Measurements from ENCODE around the gene GGA3.

GGA3 gene

DNA sequence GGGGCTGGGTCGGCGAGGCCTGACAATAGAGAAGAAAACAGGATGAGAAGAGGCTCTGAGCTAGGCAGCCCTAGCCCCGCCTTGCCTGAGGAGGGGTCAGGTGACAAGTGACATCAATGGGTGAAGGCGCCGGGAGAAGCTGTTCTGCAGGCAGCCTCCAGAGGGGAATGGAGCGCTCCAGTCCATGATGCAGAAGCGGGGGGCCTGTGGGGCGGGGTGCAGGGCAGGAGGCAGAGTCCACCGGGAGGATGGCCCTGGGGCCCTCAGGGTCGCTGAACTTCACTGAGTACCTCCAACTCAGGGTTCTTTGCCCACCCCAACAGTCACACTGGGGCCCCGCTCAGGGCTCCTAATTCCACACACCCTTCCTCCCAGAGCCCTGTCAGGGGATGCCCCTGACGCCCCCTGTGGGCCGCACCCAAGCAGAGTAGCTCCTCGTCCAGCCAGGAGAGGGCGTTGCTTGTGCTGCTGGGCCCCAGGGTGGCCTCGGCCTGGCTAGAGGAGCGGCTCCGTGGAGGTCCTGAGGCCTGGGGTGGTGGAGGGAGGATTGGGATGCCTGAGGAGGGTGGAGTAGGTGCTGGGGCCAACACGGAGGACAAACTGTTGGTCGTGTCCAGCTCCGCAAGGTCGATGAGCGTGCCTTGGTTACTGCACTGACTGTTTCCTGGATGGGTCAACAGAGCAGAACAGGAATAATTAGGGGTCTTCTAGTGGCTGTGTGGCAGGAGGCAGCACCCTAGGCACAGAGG lies 20.8 kb downstream of the GGA3 start:
- H3K4me3 ChIP-seq (ENCODE audit: low read length) = no peak overlapping the region
- H3K4me1 ChIP-seq (ENCODE audit: control insufficient read depth, low read length) = peaks cover 30% of the 10 kb centered on the region
- no peaks in the 10 kb centered on the region for H3K27me3 ChIP-seq (ENCODE audit: control insufficient read depth, low read length)
- peaks cover 4% of the 10 kb centered on the region; the same call in 1 of the 2 replicates for H4K20me1 ChIP-seq (ENCODE audit: control insufficient read depth, insufficient read depth, low read depth, low read length)
- no peaks in the 10 kb centered on the region for H3K79me2 ChIP-seq (ENCODE audit: control insufficient read depth, low read length)
- peaks cover 6% of the 10 kb centered on the region; the same call in 1 of the 2 replicates for H3F3A ChIP-seq (ENCODE audit: control insufficient read depth, insufficient read depth)
- peaks cover 95% of the 10 kb centered on the region for H3K36me3 ChIP-seq (ENCODE audit: control insufficient read depth, low read length)
- no peak for TF ChIP-seq EZH2phosphoT487 (IDR thresholded peaks at IDR 0.05; ENCODE audit: borderline replicate concordance, low read length)
- TF ChIP-seq, protein P1, sequence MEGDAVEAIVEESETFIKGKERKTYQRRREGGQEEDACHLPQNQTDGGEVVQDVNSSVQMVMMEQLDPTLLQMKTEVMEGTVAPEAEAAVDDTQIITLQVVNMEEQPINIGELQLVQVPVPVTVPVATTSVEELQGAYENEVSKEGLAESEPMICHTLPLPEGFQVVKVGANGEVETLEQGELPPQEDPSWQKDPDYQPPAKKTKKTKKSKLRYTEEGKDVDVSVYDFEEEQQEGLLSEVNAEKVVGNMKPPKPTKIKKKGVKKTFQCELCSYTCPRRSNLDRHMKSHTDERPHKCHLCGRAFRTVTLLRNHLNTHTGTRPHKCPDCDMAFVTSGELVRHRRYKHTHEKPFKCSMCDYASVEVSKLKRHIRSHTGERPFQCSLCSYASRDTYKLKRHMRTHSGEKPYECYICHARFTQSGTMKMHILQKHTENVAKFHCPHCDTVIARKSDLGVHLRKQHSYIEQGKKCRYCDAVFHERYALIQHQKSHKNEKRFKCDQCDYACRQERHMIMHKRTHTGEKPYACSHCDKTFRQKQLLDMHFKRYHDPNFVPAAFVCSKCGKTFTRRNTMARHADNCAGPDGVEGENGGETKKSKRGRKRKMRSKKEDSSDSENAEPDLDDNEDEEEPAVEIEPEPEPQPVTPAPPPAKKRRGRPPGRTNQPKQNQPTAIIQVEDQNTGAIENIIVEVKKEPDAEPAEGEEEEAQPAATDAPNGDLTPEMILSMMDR (IDR thresholded peaks at IDR 0.05; ENCODE audit: low read depth, low read length, poor library complexity, severe bottlenecking) = peak; percentile 100
- no peak overlapping the region for H3K27ac ChIP-seq (ENCODE audit: low read depth, low read length)
- no peak overlapping the region for H3K4me2 ChIP-seq (ENCODE audit: low read length)
- H3K9me2 ChIP-seq (replicated peaks; ENCODE audit: control insufficient read depth, low read length) = no peaks in the 10 kb centered on the region
- no peaks in the 10 kb centered on the region for H3K9me3 ChIP-seq (ENCODE audit: control insufficient read depth, insufficient read depth, low read length)

DNA sequence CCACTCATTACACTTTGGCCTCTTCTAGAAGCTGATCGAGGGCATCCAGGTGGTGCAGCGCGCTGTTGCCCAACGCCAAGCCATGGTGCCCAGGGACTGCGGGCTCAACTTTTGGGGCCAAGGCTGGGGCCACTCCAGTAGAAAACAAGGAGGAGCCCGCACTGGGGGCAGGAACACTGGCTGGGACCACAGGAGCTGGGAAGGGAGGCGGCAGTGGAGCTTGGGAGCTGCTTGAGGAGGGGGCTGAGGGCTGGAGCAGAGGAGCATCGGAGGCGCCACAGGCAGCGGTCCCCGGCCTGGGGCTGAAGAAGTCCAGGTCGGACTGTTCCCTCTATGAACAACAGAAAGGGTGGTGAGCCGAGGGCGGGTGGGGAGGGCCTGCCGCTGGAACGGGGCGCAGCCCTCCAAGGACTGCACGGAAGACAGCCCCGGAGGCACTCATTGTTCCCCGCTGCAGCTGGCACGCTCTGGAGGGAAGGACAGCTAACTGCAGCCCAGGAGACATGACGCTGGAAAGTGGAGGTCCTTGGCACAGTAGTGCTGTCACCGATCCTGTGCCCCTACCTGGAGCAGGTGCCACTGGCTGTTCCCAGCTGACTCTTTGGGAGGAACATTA lies 21.5 kb downstream of the GGA3 start:
- no peak overlapping the region for H3K4me2 ChIP-seq (ENCODE audit: low read length)
- H3K36me3 ChIP-seq (ENCODE audit: control insufficient read depth, low read length) = peaks cover 95% of the 10 kb centered on the region
- TF ChIP-seq, protein P1 (IDR thresholded peaks at IDR 0.05; ENCODE audit: low read depth, low read length, poor library complexity, severe bottlenecking) = no peak
- TF ChIP-seq EZH2phosphoT487 (IDR thresholded peaks at IDR 0.05; ENCODE audit: borderline replicate concordance, low read length) = no peak
- peaks cover 11% of the 10 kb centered on the region; the same call in 1 of the 2 replicates for H3F3A ChIP-seq (ENCODE audit: control insufficient read depth, insufficient read depth)
- H3K27me3 ChIP-seq (ENCODE audit: control insufficient read depth, low read length) = no peaks in the 10 kb centered on the region
- peaks cover 23% of the 10 kb centered on the region for H3K4me1 ChIP-seq (ENCODE audit: control insufficient read depth, low read length)
- no peaks in the 10 kb centered on the region for H3K9me2 ChIP-seq (replicated peaks; ENCODE audit: control insufficient read depth, low read length)
- H3K27ac ChIP-seq (ENCODE audit: low read depth, low read length) = no peak overlapping the region
- peaks cover 4% of the 10 kb centered on the region; the same call in 1 of the 2 replicates for H4K20me1 ChIP-seq (ENCODE audit: control insufficient read depth, insufficient read depth, low read depth, low read length)
- H3K9me3 ChIP-seq (ENCODE audit: control insufficient read depth, insufficient read depth, low read length) = no peaks in the 10 kb centered on the region
- H3K79me2 ChIP-seq (ENCODE audit: control insufficient read depth, low read length) = no peaks in the 10 kb centered on the region
- no peak overlapping the region for H3K4me3 ChIP-seq (ENCODE audit: low read length)

DNA sequence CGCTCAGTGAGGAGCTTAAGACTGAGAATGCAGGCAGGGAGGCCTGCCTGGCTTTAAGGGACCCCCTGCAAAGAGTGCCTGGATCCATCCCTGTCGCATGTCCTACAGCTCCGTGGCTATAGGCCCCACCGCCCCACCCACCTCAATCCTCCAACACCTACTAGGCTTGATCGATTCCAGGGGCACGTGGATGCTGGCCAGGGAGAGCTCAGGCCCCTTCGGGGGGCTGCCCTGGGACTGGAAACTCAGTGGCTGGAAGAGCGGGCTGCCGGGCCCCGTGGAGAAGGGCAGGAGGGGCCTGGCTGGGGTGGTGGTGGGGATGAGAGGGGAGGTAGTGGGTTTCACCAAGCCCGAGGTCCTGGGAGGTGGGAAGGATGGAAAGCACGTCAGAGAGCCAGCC lies 22.2 kb downstream of the GGA3 start:
- no peaks in the 10 kb centered on the region for H3K79me2 ChIP-seq (ENCODE audit: control insufficient read depth, low read length)
- H3K27me3 ChIP-seq (ENCODE audit: control insufficient read depth, low read length) = no peaks in the 10 kb centered on the region
- H3K36me3 ChIP-seq (ENCODE audit: control insufficient read depth, low read length) = peaks cover 98% of the 10 kb centered on the region

More for the DNA sequence above, 22.2 kb downstream of the GGA3 start:
- H3K9me2 ChIP-seq (replicated peaks; ENCODE audit: control insufficient read depth, low read length) = no peaks in the 10 kb centered on the region
- H3K27ac ChIP-seq (ENCODE audit: low read depth, low read length) = no peak overlapping the region
- TF ChIP-seq EZH2phosphoT487 (IDR thresholded peaks at IDR 0.05; ENCODE audit: borderline replicate concordance, low read length) = no peak
- TF ChIP-seq, protein P1 (IDR thresholded peaks at IDR 0.05; ENCODE audit: low read depth, low read length, poor library complexity, severe bottlenecking) = no peak
- peaks cover 11% of the 10 kb centered on the region; the same call in 1 of the 2 replicates for H3F3A ChIP-seq (ENCODE audit: control insufficient read depth, insufficient read depth)
- no peak overlapping the region for H3K4me2 ChIP-seq (ENCODE audit: low read length)
- H4K20me1 ChIP-seq (ENCODE audit: control insufficient read depth, insufficient read depth, low read depth, low read length) = peaks cover 4% of the 10 kb centered on the region; the same call in 1 of the 2 replicates
- H3K9me3 ChIP-seq (ENCODE audit: control insufficient read depth, insufficient read depth, low read length) = no peaks in the 10 kb centered on the region
- H3K4me1 ChIP-seq (ENCODE audit: control insufficient read depth, low read length) = peaks cover 16% of the 10 kb centered on the region
- H3K4me3 ChIP-seq (ENCODE audit: low read length) = no peak overlapping the region
